ENCODE results near the gene CDK6. TPM values are rescaled to one million over a fixed set of nuclear protein-coding genes. Genes with fewer than 3 reads are reported as not detected.

The CDK6 gene
- total RNA-seq, 3 donors from 2014 or later: 310 to 350 (median 347) TPM

DNA sequence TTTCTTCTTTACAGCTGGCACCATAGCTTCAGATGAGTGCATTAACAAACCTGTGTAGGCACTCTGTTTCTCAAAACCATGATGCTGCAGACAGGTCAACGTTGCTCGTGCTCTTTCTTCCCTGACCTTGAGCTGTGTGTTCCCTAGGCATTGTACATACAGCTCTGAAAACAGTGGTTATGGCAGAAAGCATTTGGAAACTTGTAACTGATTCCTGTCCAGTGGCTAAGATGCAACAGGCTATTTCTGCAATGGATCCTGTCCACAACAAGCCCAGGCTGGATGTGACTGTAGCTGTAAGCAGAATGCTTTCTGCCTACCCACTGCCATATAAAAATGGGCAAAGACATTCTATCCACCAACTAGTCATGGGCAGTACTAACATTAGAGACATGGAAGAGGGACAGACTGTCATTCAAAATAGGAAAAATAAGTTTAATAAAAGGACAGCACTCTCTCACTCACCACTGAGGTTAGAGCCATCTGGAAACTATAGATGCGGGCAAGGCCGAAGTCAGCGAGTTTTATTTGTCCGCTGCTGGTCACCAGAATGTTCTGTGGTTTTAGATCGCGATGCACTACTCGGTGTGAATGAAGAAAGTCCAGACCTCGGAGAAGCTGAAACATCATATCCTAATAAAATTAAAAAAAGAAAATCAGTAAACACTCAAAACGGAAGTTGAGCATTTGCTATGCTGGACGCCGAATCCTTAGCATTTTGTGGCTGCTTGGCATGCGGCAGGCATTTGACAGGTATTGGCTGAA is 111.0 kb downstream of the CDK6 start:
- no peak for DNase-seq
- no peak for ATAC-seq
- peaks cover 46% of the 10 kb centered on the region for H3K4me1 Mint-ChIP-seq (ENCODE audit: low read depth)
- no peaks in the 10 kb centered on the region for H3K27me3 Mint-ChIP-seq (ENCODE audit: low read depth)
- H3K36me3 Mint-ChIP-seq (ENCODE audit: insufficient read depth): peaks cover 61% of the 10 kb centered on the region
- no peaks in the 10 kb centered on the region for H3K9me3 Mint-ChIP-seq
- no peak overlapping the region for H3K4me3 Mint-ChIP-seq

DNA sequence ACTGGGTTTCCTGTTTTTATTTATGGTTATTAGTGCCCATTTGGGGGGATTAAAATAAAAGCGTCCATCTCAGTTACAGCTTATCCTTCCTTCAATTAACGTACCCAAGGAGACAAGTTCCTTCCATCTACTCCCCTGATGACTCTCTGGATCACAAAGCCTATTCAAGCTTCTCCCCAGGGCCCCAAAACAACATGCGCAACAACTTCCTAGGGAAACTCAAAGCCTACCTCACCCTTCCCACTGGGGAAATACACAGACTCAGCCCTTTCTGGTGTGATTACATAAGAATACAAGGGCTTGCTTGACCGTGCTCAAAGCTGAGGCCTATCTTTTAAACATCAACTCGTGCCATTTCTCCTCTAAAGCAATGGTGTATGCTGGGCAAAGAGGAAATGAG is 112.4 kb downstream of the CDK6 start:
- peaks cover 59% of the 10 kb centered on the region for H3K36me3 Mint-ChIP-seq (ENCODE audit: insufficient read depth)
- H3K4me1 Mint-ChIP-seq (ENCODE audit: low read depth): peaks cover 43% of the 10 kb centered on the region
- H3K9me3 Mint-ChIP-seq: no peaks in the 10 kb centered on the region

DNA sequence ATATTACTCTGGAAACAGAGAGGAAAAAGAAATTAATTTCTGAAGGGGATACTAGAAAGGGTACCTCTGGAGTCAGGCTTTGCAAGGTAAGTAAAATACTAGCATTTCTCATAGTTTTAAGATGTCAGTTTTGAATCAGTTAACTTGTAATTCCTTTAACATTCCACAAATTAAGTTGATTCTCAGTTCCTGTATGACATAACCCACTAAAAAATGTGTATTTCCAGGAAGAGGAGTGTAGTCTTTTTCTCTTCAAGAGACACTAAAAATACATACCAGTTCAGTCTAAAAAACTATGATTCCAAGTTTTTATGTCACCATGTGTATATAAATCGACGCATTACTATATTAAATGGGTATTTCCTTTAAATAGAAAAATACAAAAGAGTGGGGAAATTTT is 113.2 kb downstream of the CDK6 start:
- Mint-ChIP-seq H3K4me3 (no peak overlapping the region), H3K36me3 (ENCODE audit: insufficient read depth) (peaks cover 65% of the 10 kb centered on the region), H3K27me3 (ENCODE audit: low read depth) (no peaks in the 10 kb centered on the region), H3K4me1 (ENCODE audit: low read depth) (peaks cover 48% of the 10 kb centered on the region), H3K9me3 (no peaks in the 10 kb centered on the region)
- no peak for ATAC-seq
- no peak for DNase-seq

More for the DNA sequence above, 112.4 kb downstream of the CDK6 start:
- DNase-seq (no peak), ATAC-seq (no peak)
- Mint-ChIP-seq H3K27me3 (ENCODE audit: low read depth) (no peaks in the 10 kb centered on the region), H3K4me3 (no peak overlapping the region)

DNA sequence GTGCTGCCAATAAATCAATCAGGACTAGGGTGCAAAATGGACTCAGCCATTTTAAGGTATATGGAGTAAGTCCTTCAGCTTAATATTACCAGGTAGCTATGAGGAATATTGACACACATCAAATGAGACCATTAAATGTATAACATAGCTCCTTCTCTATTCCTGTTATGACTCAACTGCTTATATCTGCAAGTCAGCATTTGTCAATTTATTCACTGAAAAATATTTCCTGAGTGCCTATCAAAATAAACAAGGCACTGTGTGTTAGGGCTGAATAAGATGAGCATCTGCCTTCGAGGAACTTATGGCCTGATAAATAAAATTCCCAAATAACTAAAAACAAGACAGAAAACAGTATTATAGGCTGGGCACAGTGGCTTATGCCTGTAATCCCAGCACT is 113.8 kb downstream of the CDK6 start:
- no peak for DNase-seq
- peaks cover 52% of the 10 kb centered on the region for H3K4me1 Mint-ChIP-seq (ENCODE audit: low read depth)
- H3K27me3 Mint-ChIP-seq (ENCODE audit: low read depth): no peaks in the 10 kb centered on the region
- H3K36me3 Mint-ChIP-seq (ENCODE audit: insufficient read depth): peaks cover 70% of the 10 kb centered on the region
- H3K9me3 Mint-ChIP-seq: no peaks in the 10 kb centered on the region
- H3K4me3 Mint-ChIP-seq: no peak overlapping the region
- no peak for ATAC-seq

DNA sequence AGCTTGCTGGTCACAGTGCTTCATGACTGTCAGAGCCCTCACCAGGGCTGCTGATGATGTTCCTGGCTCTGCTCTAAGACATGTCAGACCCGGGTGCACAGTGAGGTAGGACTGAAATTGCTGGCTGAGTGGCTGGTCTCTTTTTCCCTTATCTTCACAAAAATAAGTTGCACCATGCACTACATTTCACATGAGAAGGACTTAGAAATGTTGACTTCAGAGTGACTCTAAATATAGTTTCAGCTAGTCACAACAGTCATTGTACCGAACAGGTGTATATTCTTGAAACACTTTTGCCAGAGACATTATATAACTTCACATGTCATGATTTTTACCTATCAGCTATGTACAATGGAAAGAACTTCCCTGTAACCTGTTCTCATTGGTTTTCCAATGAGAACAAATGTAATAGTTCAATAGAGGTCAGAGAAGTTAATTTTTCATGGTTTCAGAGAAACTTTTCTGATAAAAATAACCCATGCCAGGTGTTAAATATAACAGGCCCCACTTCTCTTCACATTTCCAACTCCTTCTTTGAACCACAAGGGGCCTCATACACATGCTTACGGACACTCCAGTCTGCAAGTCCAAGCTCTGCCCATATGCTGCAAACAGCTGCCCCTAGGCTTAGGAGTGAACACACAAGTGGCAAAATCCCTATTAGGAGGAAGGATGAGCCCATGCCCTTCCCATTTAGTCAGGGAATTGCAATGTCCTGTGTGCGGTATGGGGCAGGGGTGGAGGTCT is 115.6 kb downstream of the CDK6 start:
- Mint-ChIP-seq H3K36me3 (ENCODE audit: insufficient read depth) (peaks cover 64% of the 10 kb centered on the region), H3K4me3 (no peak overlapping the region), H3K27me3 (ENCODE audit: low read depth) (no peaks in the 10 kb centered on the region), H3K4me1 (ENCODE audit: low read depth) (peaks cover 52% of the 10 kb centered on the region), H3K9me3 (no peaks in the 10 kb centered on the region)
- ATAC-seq (no peak), DNase-seq (no peak)

DNA sequence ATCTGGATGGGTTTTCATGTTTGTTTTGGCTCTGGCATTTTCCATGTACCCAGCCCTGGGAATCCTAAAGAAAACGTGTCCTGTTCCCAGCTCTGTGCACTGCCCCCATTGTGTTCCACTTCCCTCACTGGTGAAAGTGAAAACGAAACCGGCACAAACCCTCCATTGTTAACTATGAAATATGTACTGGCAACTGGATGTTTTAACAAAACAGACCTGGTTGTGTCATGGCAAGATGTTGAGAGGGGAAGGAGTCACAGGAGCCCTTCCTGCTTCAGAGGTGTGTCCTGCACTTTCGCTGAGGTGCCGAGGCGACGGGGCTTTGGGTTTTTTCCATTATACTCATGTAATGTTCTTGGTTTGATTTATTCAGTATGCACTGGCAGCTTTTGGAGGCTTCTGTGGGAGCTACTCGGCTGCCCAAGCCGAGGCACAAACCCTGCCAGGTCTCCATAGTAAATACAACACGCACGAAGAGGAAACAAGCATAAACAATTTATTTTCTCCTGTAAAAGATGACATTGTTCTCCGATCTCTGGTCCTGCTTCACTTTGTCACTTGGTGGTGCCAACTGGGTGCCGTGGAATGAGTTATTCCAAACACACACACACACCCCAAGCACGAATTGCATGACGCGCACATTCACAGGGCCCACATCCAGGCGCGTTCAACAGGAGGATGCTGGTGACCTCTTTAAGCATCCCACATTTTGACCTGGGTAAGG is 118.2 kb downstream of the CDK6 start:
- DNase-seq: peak; percentile 23
- H3K9me3 Mint-ChIP-seq: no peaks in the 10 kb centered on the region
- peaks cover 51% of the 10 kb centered on the region for H3K4me1 Mint-ChIP-seq (ENCODE audit: low read depth)
- H3K4me3 Mint-ChIP-seq: peak overlapping the region; percentile 81
- peak; percentile 93 to 97 for ATAC-seq
- H3K36me3 Mint-ChIP-seq (ENCODE audit: insufficient read depth): peaks cover 54% of the 10 kb centered on the region
- H3K27me3 Mint-ChIP-seq (ENCODE audit: low read depth): no peaks in the 10 kb centered on the region

DNA sequence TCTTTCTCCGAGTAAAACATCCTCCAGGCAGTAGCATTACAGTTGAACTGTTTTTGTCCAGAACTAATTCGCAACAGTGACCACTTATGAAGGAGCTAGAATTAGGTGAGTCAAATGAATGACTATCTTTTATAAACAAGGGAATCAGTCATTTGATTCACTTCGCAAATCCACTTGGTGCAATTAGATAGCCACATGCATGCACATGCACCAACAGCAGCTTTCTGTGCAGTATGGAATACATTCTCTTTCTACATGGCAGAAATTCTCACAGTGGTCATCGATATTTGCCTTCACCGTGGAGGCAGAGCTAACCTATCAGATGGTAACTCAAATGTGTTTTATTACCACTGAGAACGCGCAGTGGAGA is 118.8 kb downstream of the CDK6 start:
- peak in 1 of 2 donors; percentile 5 for ATAC-seq
- Mint-ChIP-seq H3K36me3 (ENCODE audit: insufficient read depth) (peaks cover 49% of the 10 kb centered on the region), H3K9me3 (no peaks in the 10 kb centered on the region), H3K4me1 (ENCODE audit: low read depth) (peaks cover 48% of the 10 kb centered on the region), H3K4me3 (peak overlapping the region; percentile 81), H3K27me3 (ENCODE audit: low read depth) (no peaks in the 10 kb centered on the region)
- DNase-seq: no peak

DNA sequence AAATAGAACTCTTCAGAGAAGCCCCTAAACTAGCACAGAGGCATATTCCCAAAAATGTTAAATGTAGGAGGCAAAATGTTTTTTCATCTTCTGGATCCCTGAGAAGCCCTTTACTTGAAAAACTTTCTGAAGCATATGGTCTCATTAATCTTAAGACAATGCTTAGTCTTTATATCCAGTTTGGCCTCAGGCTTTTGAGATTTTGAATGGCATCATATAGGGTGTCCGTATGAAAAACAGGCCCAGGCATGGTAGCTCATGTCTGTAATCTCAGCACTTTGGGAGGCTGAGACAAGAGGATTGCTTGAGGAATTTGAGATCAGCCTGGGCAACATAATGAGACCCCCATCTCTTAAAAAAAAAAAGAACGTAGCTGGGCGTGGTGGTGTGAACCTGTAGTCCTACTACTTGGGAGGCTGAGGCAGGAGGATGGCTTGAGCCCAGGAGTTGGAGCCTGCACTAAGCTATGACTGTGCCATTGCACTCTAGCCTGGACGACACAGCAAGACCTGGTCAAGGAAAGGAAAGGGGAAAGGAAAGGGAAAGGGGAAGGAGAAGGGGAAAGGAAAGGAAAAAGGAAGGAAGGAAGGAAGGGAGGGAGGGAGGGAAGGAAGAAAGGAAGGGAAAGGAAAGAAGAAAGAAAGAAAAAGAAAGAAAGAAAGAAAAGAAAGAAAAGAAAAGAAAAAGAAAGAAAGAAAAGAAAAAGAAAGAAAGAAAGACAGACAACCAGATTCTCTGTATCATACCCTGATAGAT is 119.4 kb downstream of the CDK6 start:
- Mint-ChIP-seq H3K9me3 (no peaks in the 10 kb centered on the region), H3K4me1 (ENCODE audit: low read depth) (peaks cover 42% of the 10 kb centered on the region), H3K27me3 (ENCODE audit: low read depth) (no peaks in the 10 kb centered on the region), H3K36me3 (ENCODE audit: insufficient read depth) (peaks cover 43% of the 10 kb centered on the region), H3K4me3 (no peak overlapping the region)
- DNase-seq (no peak), ATAC-seq (no peak)

DNA sequence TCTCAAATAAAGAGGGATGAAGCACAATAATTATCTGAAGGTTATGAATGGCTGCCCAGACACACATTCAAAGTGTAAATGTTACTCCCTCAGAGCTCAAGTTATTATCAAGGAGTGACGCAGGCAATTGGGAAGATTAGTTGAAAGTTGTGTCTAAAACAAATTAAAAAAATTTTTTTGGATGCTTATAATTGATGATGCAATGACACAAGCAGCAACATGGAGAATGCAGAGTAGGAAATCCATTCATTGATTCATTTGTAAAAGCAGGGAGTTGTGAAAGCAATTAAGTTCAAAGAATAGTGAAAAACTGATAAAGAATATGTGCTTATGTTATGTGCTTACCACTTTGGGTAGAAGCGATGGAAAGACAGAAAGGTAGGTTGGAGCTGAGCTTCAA is 120.4 kb downstream of the CDK6 start:
- Mint-ChIP-seq H3K9me3 (no peaks in the 10 kb centered on the region), H3K4me1 (ENCODE audit: low read depth) (peaks cover 39% of the 10 kb centered on the region), H3K4me3 (no peak overlapping the region), H3K36me3 (ENCODE audit: insufficient read depth) (peaks cover 38% of the 10 kb centered on the region), H3K27me3 (ENCODE audit: low read depth) (no peaks in the 10 kb centered on the region)
- ATAC-seq: no peak
- no peak for DNase-seq

DNA sequence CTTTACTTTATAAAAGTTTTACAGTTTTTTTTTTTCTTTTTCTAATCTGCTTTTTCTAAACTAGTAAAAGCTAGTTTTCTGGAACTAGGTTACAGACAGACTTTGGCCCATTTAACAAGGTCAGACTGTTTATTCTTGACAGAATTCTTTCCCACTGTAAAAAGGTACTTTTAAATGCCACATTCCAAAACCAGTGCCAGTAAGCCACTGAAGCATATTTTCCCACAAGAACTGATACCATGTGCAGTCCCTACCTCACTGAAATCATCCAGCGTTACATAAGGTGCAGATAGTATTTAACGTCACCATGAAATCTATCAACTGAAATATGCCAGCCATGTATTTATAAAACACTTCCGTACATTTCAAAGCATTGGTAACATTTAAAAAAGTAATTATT is 121.6 kb downstream of the CDK6 start:
- Mint-ChIP-seq H3K4me3 (no peak overlapping the region), H3K4me1 (ENCODE audit: low read depth) (peaks cover 38% of the 10 kb centered on the region), H3K9me3 (no peaks in the 10 kb centered on the region), H3K36me3 (ENCODE audit: insufficient read depth) (peaks cover 40% of the 10 kb centered on the region), H3K27me3 (ENCODE audit: low read depth) (no peaks in the 10 kb centered on the region)
- ATAC-seq (no peak), DNase-seq (no peak)

DNA sequence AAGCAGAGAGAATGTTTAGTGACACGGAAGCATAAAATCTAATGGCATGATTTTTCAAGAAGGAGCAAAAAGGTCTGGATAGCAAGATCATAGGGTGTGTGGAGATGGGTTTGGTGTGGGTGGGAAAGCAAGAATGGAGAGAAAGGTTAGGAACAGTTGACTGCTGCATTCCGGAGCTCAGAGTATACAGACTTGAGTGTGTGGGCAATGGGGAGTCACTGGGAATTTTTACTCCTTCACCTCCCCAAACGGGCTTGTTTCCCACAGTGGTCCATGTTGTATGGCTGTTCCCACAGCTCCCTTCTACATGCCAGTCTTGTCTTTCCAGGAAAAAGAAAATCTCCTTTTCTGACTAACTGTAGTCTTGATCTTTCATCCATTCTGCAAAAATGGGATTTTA is 122.1 kb downstream of the CDK6 start:
- peaks cover 33% of the 10 kb centered on the region for H3K4me1 Mint-ChIP-seq (ENCODE audit: low read depth)
- H3K27me3 Mint-ChIP-seq (ENCODE audit: low read depth): no peaks in the 10 kb centered on the region
- H3K4me3 Mint-ChIP-seq: no peak overlapping the region
- DNase-seq: no peak
- H3K36me3 Mint-ChIP-seq (ENCODE audit: insufficient read depth): peaks cover 39% of the 10 kb centered on the region
- no peak for ATAC-seq
- H3K9me3 Mint-ChIP-seq: no peaks in the 10 kb centered on the region

DNA sequence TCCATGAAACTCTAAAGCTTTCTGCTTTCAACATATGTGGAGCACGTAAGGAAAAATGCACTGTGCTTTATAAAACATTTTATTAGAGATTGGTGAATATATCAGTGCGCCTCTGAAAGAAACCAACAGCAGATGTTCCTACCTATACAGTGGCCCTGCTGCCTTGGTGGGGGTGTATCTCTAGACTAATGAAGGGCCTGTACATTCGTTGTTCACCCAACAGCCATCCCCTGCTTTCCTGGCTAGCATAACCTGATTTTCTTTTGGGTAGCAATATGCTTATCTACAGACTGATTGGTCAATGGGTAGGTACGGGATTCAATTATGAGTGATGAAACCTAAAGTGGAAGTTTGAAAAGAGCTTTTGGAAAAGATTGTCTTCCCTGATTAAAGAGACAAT is 126.5 kb downstream of the CDK6 start:
- no peak for ATAC-seq
- Mint-ChIP-seq H3K36me3 (ENCODE audit: insufficient read depth) (peaks cover 31% of the 10 kb centered on the region), H3K4me1 (ENCODE audit: low read depth) (peaks cover 46% of the 10 kb centered on the region), H3K27me3 (ENCODE audit: low read depth) (no peaks in the 10 kb centered on the region), H3K9me3 (no peaks in the 10 kb centered on the region), H3K4me3 (no peak overlapping the region)
- no peak for DNase-seq

DNA sequence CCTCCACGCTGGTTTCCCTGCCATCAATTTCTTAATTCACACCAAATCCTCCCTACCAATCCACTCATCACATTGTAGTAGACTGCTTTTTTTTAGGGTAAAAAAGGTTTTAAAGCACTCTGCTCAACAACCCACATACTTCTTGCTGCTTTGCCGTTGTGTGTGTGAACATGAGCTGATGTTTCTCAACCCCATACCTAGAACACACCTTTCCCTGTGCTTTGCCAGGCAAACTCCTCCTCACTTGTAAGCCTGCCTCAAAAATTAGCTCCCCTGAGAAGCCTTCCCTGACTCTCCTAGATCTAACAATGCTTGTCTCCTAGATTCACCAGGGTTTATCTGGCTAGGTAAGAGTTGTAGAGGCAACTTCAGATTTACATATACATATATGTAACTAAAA is 127.2 kb downstream of the CDK6 start:
- Mint-ChIP-seq H3K27me3 (ENCODE audit: low read depth) (no peaks in the 10 kb centered on the region), H3K4me1 (ENCODE audit: low read depth) (peaks cover 45% of the 10 kb centered on the region)
- ATAC-seq: no peak

More for the DNA sequence above, 127.2 kb downstream of the CDK6 start:
- Mint-ChIP-seq H3K9me3 (no peaks in the 10 kb centered on the region), H3K36me3 (ENCODE audit: insufficient read depth) (peaks cover 35% of the 10 kb centered on the region), H3K4me3 (no peak overlapping the region)
- DNase-seq: no peak

Data from activated T-cell treated with anti-CD3 and anti-CD28 coated beads, Interleukin-2, amount 50 U/mL, for 4 hours (primary cell).